Measurements from ENCODE around the gene TEK.

The TEK gene

GRCh38 chr9:27183131-27183530, 74.1 kb downstream of the TEK start:
- Histone ChIP-seq H3K4me1 (ENCODE audit: control insufficient read depth, low read depth, low read length) (no peaks in the 10 kb centered on the region), H3K27ac (ENCODE audit: low read length) (no peak overlapping the region), H3K9me3 (ENCODE audit: control insufficient read depth, low read depth, low read length) (no peaks in the 10 kb centered on the region), H3K9ac (ENCODE audit: low read length) (no peak overlapping the region), H3K4me3 (ENCODE audit: low read length) (no peak overlapping the region), H3K36me3 (ENCODE audit: control insufficient read depth, low read depth, low read length) (no peaks in the 10 kb centered on the region), H3K27me3 (ENCODE audit: control insufficient read depth, insufficient read depth, low read length) (no peaks in the 10 kb centered on the region)

GRCh38 chr9:27183701-27184100, 74.7 kb downstream of the TEK start:
- no peaks in the 10 kb centered on the region for H3K36me3 ChIP-seq (ENCODE audit: control insufficient read depth, low read depth, low read length)
- no peak overlapping the region for H3K27ac ChIP-seq (ENCODE audit: low read length)
- no peak overlapping the region for H3K9ac ChIP-seq (ENCODE audit: low read length)
- H3K4me3 ChIP-seq (ENCODE audit: low read length) = no peak overlapping the region
- H3K9me3 ChIP-seq (ENCODE audit: control insufficient read depth, low read depth, low read length) = no peaks in the 10 kb centered on the region
- H3K4me1 ChIP-seq (ENCODE audit: control insufficient read depth, low read depth, low read length) = no peaks in the 10 kb centered on the region
- no peaks in the 10 kb centered on the region for H3K27me3 ChIP-seq (ENCODE audit: control insufficient read depth, insufficient read depth, low read length)

GRCh38 chr9:27184556-27185351, 75.7 kb downstream of the TEK start:
- Histone ChIP-seq H3K36me3 (ENCODE audit: control insufficient read depth, low read depth, low read length) (no peaks in the 10 kb centered on the region), H3K4me3 (ENCODE audit: low read length) (no peak overlapping the region), H3K27ac (ENCODE audit: low read length) (no peak overlapping the region)

GRCh38 chr9:27188426-27188825, 79.4 kb downstream of the TEK start:
- no peaks in the 10 kb centered on the region for H3K27me3 ChIP-seq (ENCODE audit: control insufficient read depth, insufficient read depth, low read length)
- no peaks in the 10 kb centered on the region for H3K9me3 ChIP-seq (ENCODE audit: control insufficient read depth, low read depth, low read length)
- no peaks in the 10 kb centered on the region for H3K4me1 ChIP-seq (ENCODE audit: control insufficient read depth, low read depth, low read length)
- H3K4me3 ChIP-seq (ENCODE audit: low read length) = no peak overlapping the region
- no peak overlapping the region for H3K27ac ChIP-seq (ENCODE audit: low read length)
- no peaks in the 10 kb centered on the region for H3K36me3 ChIP-seq (ENCODE audit: control insufficient read depth, low read depth, low read length)
- H3K9ac ChIP-seq (ENCODE audit: low read length) = no peak overlapping the region

More at GRCh38 chr9:27184556-27185351, 75.7 kb downstream of the TEK start:
- Histone ChIP-seq H3K27me3 (ENCODE audit: control insufficient read depth, insufficient read depth, low read length) (no peaks in the 10 kb centered on the region), H3K9me3 (ENCODE audit: control insufficient read depth, low read depth, low read length) (no peaks in the 10 kb centered on the region), H3K9ac (ENCODE audit: low read length) (no peak overlapping the region), H3K4me1 (ENCODE audit: control insufficient read depth, low read depth, low read length) (no peaks in the 10 kb centered on the region)

DNA sequence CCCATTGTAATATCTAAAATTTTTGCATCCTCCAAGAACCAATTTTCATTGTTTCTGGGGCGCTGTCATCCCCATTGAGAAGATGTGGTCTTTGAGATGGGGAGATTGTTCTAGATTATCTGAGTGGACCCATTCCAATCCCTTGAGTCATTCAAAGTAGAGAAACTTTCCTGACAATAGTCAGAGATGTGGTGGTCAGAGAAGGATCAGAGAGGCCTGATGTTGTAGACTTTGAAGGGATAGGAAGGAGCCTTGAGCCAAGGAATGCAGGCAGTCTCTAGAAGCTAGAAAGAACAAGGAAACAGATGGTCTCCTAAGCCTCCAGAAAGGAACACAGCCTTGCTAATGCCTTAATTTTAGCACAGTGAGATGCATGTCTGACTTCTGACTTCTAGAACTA, 80.4 kb downstream of the TEK start:
- no peaks in the 10 kb centered on the region for H3K4me1 ChIP-seq (ENCODE audit: control insufficient read depth, low read depth, low read length)
- H3K27me3 ChIP-seq (ENCODE audit: control insufficient read depth, insufficient read depth, low read length) = no peaks in the 10 kb centered on the region
- no peaks in the 10 kb centered on the region for H3K36me3 ChIP-seq (ENCODE audit: control insufficient read depth, low read depth, low read length)
- H3K9ac ChIP-seq (ENCODE audit: low read length) = no peak overlapping the region
- no peaks in the 10 kb centered on the region for H3K9me3 ChIP-seq (ENCODE audit: control insufficient read depth, low read depth, low read length)
- no peak overlapping the region for H3K27ac ChIP-seq (ENCODE audit: low read length)
- no peak overlapping the region for H3K4me3 ChIP-seq (ENCODE audit: low read length)

DNA sequence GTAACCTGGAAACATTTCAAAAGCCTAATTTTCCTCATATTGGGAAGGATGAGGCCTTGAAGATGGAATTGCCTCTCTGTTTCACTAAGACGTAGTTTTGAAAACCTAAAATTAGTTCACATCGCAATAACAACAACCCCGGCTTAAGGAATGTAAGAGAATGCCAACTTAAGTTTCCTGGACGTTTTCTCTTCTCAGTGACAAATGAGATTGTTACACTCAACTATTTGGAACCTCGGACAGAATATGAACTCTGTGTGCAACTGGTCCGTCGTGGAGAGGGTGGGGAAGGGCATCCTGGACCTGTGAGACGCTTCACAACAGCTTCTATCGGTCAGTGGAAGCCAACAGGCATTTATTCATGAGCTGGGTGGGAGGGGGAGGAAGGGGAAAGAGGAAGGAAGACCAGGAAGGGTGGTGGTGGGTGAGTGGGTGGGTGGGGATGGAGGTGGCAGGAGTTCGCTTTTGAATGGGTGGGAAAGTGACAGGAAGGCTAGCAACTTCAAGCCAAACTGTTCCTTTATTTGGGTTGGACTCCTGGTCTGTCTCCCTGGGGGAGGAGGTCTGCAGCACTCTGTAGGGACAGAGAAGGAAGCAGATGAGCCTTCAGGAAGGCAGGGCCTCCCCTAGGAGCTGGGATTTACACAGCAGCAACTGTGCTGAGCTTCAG, 83.4 kb downstream of the TEK start:
- H3K9ac ChIP-seq (ENCODE audit: low read length) = no peak overlapping the region
- H3K4me3 ChIP-seq (ENCODE audit: low read length) = no peak overlapping the region
- no peaks in the 10 kb centered on the region for H3K27me3 ChIP-seq (ENCODE audit: control insufficient read depth, insufficient read depth, low read length)
- no peaks in the 10 kb centered on the region for H3K36me3 ChIP-seq (ENCODE audit: control insufficient read depth, low read depth, low read length)
- no peaks in the 10 kb centered on the region for H3K9me3 ChIP-seq (ENCODE audit: control insufficient read depth, low read depth, low read length)
- no peaks in the 10 kb centered on the region for H3K4me1 ChIP-seq (ENCODE audit: control insufficient read depth, low read depth, low read length)
- H3K27ac ChIP-seq (ENCODE audit: low read length) = no peak overlapping the region

DNA sequence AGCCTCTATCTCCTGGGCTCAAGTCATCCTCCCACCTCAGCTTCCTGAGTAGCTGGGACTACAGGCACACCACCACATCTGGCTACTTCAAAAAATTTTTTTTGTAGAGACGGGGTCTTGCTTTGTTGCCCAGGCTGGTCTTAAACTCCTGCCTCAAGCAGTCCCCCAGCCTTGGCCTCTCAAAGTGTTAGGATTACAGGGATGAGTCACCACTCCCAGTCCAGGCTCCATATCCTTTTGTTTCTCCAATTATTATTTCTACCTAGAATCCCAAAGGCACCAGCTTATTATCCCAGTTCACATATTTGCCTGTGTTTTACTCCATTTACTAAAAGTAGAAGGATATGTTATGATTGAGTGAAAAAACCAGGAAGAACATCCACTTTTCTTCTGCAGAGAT, 84.9 kb downstream of the TEK start:
- Histone ChIP-seq H3K9ac (ENCODE audit: low read length) (no peak overlapping the region), H3K36me3 (ENCODE audit: control insufficient read depth, low read depth, low read length) (no peaks in the 10 kb centered on the region), H3K27ac (ENCODE audit: low read length) (no peak overlapping the region), H3K27me3 (ENCODE audit: control insufficient read depth, insufficient read depth, low read length) (no peaks in the 10 kb centered on the region), H3K9me3 (ENCODE audit: control insufficient read depth, low read depth, low read length) (no peaks in the 10 kb centered on the region), H3K4me1 (ENCODE audit: control insufficient read depth, low read depth, low read length) (no peaks in the 10 kb centered on the region), H3K4me3 (ENCODE audit: low read length) (no peak overlapping the region)

DNA sequence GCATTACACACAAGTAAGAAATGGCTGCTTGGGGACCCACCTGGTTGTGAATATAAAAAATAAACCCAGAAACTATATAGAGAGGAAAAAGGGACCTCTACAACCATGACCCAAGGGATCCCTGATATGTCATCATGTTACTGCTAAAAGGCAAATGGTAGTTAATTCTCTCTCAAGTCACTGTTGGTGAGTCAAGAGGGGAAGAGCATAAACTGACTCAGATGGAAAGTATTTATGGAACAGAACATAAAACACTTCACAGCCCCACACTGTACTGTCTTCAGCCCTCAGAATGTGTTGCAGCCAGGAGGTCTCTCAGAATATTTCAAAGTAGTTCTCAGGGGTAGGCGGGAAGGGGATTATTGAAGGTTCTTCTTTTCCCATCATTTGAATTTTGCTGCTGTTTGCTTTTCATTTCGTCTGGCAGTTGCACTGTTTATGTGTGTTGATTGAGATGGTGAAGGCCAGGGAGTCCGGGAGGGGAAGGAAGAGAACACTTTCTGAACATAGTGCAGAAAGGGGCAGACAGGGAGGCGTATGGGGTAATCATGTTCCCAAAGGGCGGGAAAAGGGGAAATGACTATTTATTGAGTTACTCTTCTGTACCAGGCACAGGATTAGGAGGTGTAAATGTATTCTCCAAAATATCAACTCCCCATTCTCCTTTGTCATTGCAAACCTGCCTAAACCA, 85.5 kb downstream of the TEK start:
- Histone ChIP-seq H3K27me3 (ENCODE audit: control insufficient read depth, insufficient read depth, low read length) (no peaks in the 10 kb centered on the region), H3K9me3 (ENCODE audit: control insufficient read depth, low read depth, low read length) (no peaks in the 10 kb centered on the region), H3K4me1 (ENCODE audit: control insufficient read depth, low read depth, low read length) (no peaks in the 10 kb centered on the region), H3K36me3 (ENCODE audit: control insufficient read depth, low read depth, low read length) (no peaks in the 10 kb centered on the region), H3K9ac (ENCODE audit: low read length) (no peak overlapping the region), H3K4me3 (ENCODE audit: low read length) (no peak overlapping the region), H3K27ac (ENCODE audit: low read length) (no peak overlapping the region)

DNA sequence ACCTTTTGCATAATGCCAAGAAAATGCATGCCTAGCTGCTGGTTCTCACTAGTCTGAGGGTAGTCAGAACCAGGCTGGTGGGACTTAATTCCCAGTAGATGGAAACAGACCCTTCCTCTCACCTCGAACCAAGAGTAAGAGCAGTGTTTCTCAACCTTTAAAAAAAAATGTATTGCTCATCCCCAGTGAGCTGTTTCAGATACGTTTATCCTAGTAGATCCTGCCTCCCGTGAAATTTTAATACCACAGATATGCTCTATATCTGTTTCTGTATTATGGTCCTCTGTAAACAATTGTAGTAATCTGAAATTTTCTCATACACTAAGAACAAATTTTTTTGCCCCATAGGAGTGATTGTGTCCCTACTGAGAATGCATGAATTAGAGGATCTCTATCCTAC, 86.2 kb downstream of the TEK start:
- Histone ChIP-seq H3K27ac (ENCODE audit: low read length) (no peak overlapping the region), H3K9ac (ENCODE audit: low read length) (no peak overlapping the region), H3K27me3 (ENCODE audit: control insufficient read depth, insufficient read depth, low read length) (no peaks in the 10 kb centered on the region), H3K9me3 (ENCODE audit: control insufficient read depth, low read depth, low read length) (no peaks in the 10 kb centered on the region), H3K4me3 (ENCODE audit: low read length) (no peak overlapping the region), H3K36me3 (ENCODE audit: control insufficient read depth, low read depth, low read length) (no peaks in the 10 kb centered on the region), H3K4me1 (ENCODE audit: control insufficient read depth, low read depth, low read length) (no peaks in the 10 kb centered on the region)

DNA sequence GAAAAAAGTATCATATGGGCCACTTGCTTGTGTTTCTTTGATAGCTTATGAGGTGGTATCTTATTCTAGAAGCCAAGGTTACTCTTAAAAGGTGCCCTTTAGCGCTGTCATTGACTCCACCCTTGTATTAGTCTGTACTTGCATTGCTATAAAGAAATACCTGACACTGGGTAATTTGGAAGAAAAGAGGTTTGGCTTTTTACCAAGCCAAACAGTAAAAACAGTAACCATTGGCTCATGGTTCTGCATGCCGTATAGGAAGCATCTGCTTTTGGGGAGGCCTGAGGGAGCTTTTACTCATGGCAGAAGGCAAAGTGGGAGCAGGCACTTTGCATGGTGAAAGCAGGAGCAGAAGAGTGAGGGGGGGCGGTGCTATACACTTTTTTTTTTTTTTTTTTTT, 87.4 kb downstream of the TEK start:
- no peaks in the 10 kb centered on the region for H3K9me3 ChIP-seq (ENCODE audit: control insufficient read depth, low read depth, low read length)
- H3K36me3 ChIP-seq (ENCODE audit: control insufficient read depth, low read depth, low read length) = no peaks in the 10 kb centered on the region
- H3K27me3 ChIP-seq (ENCODE audit: control insufficient read depth, insufficient read depth, low read length) = no peaks in the 10 kb centered on the region
- no peak overlapping the region for H3K27ac ChIP-seq (ENCODE audit: low read length)
- no peaks in the 10 kb centered on the region for H3K4me1 ChIP-seq (ENCODE audit: control insufficient read depth, low read depth, low read length)
- no peak overlapping the region for H3K4me3 ChIP-seq (ENCODE audit: low read length)
- no peak overlapping the region for H3K9ac ChIP-seq (ENCODE audit: low read length)

- H3K27me3 ChIP-seq (ENCODE audit: control insufficient read depth, insufficient read depth, low read length) = no peaks in the 10 kb centered on the region
- no peak overlapping the region for H3K27ac ChIP-seq (ENCODE audit: low read length)
- no peaks in the 10 kb centered on the region for H3K36me3 ChIP-seq (ENCODE audit: control insufficient read depth, low read depth, low read length)
- H3K4me1 ChIP-seq (ENCODE audit: control insufficient read depth, low read depth, low read length) = no peaks in the 10 kb centered on the region
- H3K4me3 ChIP-seq (ENCODE audit: low read length) = no peak overlapping the region
- H3K9me3 ChIP-seq (ENCODE audit: control insufficient read depth, low read depth, low read length) = no peaks in the 10 kb centered on the region
- H3K9ac ChIP-seq (ENCODE audit: low read length) = no peak overlapping the region
Measured at GRCh38 chr9:27198190-27198589, 89.2 kb downstream of the TEK start.

Measured in iPS-18a (cell line).